HG02759 (cell line): ENCODE data around the gene SAP30L.
A peak's percentile ranks its signal among the peaks of the same experiment; 100 is the strongest.

Experiments
- ATAC-seq: cut with Tn5 transposase; IDR thresholded peaks from one replicate; pipeline ENCODE4 v1.9.1; 2021; ENCODE audit warnings: mild to moderate bottlenecking, moderate library complexity; ENCODE audit not compliant: unreplicated experiment

SAP30L gene

GRCh38 chr5:154419236-154419635, 26.6 kb upstream of the SAP30L start:
- ATAC-seq, result no peak

- peak; percentile 42 for ATAC-seq
Observed at GRCh38 chr5:154421868-154422267, 23.9 kb upstream of the SAP30L start.

DNA sequence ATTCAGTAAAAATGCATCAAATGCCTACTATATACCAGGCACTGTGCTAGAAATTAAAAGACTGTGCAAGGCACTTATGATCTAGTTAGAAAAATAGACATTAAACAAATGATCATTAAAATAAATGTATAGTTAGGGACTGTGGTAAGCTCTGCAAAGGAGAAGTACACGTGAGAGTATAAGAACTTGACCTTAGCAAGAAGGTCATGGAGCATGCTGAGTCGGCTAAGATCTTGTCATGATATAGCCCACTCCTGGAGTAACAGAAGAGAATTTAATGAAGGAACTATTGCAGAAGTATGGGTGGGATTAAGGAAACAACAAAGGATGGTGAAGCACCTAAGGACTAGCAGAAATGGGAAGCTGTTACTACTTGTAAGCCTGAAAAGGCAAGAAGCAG, 23.5 kb upstream of the SAP30L start:
- no peak for ATAC-seq

DNA sequence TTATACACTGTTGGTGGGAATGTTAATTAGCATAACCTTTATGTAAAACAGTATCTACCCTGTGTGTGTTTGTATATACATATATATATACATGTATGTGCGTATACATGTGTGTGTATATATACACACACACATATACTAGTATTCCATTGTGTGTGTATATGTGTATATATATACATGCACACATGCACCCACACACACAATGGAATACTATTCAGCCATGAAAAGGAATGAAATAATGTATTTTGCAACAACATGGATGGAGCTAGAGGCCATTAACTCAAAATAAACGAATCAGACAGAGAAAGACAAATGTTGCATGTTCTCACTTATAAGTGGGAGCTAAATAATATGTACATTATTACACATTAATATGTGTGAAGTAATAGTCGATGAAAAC, 17.6 kb upstream of the SAP30L start:
- ATAC-seq, result no peak

DNA sequence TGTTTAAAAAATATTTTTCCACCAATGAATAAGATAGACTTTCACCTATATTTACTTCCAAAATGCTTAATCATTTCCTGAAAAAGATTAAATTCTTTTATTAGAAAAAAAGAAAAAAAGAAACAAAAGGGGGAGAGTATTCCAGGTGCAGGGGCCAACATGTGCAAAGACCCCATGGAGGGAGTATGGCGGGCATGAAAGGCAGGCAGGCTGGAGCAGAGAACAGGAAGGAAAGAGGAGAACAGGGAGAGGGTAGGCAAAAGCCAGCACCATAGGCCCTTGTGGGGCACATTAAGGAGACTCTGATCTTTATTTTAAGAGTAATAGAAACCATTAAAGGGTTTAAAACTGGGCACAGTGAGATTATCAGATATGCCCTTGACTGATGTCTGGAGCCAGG, 16.5 kb upstream of the SAP30L start:
- ATAC-seq, result no peak

- no peak for ATAC-seq
Observed at GRCh38 chr5:154430466-154430865, 15.3 kb upstream of the SAP30L start.

- ATAC-seq, result no peak
Observed at GRCh38 chr5:154430961-154431630, 14.7 kb upstream of the SAP30L start.

GRCh38 chr5:154435226-154435625, 10.6 kb upstream of the SAP30L start:
- no peak for ATAC-seq

GRCh38 chr5:154437281-154437965, 8.4 kb upstream of the SAP30L start:
- no peak for ATAC-seq

DNA sequence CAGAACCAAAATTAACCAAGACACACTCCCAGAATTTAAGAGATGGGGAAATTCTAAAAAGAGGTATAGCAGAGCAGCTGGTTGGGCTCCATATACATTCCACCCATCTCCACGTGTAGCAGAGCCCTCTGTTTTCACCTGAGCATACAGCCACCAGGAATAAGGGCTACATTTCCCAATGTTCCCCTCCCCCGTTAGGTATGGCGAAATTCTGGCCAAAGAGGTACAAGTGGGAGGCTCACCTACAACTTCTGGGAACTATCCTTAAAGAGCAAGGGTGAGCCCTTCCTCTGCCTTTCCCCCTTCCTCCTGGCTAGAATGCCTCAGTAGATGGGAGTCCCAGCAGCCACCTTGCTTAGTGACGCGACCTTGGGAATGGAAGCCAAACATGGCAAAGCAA, 5.3 kb upstream of the SAP30L start:
- ATAC-seq, result no peak

GRCh38 chr5:154442801-154443200, 3.0 kb upstream of the SAP30L start:
- ATAC-seq, result no peak

GRCh38 chr5:154444556-154445421, 1.0 kb upstream of the SAP30L start:
- ATAC-seq, result no peak

DNA sequence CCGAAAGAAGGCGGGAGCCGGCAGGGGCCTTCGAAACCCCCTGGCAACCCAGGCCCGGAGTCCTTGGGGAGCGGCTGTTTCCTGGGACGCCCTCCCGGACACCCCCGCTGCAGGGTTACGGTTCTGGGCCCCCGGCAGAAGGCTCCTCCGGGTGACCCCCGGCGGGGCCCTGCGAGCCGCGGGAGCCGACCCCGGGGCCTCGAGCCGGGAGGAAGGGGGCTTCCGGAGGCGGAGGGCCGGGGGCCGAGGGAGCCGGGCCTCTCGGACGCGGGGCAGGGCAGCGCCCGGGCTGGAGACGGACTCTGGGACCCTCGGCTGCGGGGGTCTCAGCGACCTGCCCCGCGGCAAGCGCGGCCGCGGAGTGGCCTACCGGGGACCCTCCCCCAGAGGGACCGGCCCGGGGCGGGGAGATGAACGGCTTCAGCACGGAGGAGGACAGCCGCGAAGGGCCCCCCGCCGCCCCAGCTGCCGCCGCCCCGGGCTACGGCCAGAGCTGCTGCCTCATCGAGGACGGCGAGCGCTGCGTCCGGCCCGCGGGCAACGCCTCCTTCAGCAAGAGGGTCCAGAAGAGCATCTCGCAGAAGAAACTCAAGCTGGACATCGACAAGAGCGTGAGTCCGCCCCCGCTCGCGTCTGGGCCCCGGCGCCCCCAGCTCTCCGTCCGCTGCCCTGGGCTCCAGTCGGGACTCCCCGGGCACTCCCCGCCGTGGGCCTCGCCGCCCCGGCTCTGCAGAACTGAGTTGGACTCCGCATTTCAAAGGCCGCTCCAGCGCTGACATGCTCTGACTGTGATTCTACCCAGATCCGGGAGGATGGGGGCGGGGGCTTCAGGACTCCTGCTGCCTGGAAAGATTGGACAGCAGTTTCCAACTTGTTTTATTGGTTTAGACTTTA, 645 bp downstream of the SAP30L start:
- ATAC-seq, result peak; percentile 19

DNA sequence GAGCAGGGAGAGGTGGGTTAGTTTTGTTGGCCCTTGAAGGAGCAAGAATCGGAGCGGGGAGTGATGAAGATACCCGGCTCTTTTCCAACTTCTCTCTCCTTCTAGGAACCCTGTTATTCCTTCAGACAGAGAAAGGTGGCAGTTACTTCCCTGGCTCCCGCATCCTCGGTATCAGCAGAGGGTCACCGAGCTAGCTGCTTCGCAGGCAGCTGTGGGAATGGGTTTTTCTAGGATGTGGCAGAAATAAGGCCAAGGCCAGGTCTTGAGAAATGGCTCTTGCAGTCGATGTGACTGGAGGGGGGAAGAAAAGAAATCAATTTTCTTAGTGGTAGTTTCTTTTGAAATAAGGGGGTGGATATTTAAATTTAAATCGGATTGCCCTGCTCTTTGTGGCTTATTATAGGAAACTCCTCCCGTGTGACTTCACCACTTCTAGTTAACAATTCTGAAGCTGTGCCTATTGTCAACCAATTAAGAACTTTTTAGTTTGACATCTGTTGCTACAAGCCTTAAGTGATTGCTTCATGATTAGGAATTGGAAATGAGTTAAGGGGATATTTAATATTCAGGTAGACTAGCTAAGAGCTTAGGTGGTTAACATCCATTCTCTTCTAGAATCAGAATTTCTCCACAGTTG, 1.4 kb downstream of the SAP30L start:
- no peak for ATAC-seq

DNA sequence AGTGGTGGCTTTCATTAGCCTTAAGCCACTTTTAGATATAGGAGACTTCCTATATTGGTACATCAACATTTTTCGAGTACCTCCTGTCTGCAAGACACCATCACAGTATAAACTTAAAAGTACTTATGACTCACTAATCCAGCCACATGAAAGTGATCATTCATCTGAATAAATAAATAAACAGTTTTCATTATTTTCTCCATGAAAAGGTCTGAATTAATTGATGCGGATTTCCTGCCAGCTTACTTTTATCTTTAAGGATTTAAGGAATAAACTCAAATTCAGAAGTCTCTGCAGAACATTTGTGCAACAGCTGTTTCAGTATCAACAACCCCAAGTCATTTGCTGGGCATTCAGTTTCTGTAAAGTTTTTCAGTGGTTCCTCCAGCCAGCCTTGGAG, 4.0 kb downstream of the SAP30L start:
- ATAC-seq, result no peak

DNA sequence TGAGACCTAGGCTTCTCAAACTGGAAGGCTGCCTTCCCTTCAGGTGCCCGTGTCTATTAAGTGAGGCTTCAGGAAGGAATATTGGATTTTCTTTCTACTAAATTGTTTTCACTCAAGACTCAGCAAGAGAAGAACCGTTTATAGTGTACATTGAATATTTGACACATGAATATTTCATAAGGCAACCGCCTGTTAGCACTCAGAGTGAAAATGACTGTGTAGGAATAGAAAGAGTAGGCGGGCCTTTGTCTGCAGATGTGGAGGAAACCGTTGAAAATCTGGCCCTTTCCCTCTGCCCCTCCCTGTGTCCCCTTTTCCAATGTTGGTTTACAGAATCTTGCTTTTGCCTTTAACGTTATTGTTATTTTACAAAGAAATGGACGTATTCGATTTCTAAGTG, 6.2 kb downstream of the SAP30L start:
- ATAC-seq, result no peak

GRCh38 chr5:154455585-154455984, 9.8 kb downstream of the SAP30L start:
- ATAC-seq, result no peak

- no peak for ATAC-seq
Observed at GRCh38 chr5:154456540-154456939, 10.7 kb downstream of the SAP30L start.

DNA sequence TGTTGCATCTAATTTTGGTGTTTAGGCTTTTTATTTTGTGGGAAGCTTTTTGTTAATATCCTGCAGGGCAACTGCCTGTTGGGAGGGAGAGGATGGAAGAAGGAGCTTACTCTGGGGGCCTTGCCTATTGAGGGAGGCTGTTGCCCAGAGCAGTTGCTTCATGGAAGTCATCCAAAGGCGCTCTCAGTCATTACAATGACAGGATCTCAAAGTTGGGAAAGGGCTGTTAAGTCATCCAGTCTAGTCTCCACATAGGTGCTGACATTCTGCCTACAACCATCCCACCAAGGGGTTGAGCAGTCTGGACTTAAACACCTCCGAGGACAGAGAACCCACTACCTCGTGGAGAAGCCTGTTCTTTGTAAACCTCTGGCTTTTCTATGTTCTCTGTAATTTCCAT, 13.2 kb downstream of the SAP30L start:
- no peak for ATAC-seq

DNA sequence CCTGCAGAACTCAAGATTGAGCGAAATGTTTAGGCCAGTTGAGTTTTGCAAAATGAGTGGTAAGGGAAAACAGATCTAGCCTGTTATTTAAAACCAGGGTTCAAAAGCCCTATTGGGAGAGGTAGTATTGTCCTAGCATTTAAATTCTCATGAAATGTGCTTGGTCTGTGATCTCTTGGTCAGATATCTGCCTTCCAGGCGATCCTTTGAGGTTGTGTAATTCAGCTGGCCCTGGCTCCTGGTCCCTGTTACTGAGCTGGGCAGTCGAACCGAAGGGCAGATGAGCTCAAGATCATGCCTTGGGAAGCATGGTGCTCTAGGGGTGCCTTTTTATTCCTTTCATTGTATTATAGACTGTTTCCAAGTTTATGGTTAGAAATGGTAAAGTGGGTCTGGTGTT, 14.4 kb downstream of the SAP30L start:
- no peak for ATAC-seq
